ENCODE data around the gene KMT5B.

KMT5B gene

DNA sequence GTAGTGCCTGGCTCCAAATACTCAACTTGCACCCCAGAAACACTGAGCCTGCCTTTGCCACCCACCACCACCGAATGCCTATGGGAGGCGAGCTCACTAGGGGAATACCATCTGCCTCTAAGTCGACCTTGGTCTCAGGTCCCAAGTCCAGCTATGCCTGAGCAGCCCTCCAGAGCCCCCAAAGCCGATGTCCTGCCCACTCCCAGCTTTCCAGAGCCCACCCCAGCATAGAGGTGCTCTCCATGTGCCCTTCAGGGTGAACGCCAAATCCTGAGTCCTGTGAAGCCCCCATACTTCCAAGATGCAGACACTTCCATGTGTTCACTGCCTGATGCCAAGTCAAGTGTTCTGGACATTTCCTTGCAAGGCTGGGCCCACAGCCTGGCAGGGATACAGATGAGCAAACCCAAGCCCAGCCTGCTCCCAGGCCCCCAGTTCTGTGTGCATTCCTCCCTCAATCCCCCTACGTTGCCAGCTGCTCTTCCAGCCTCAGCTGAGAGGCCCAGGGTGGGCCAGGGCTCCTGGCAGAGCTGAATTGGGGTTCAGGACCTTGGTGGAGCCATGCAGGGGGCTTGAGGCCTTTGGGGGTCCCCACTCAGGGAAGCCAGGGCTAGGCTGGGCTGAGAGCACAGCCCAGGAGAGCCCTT, 2.6 kb upstream of the KMT5B start:
- DNase-seq = no peak

- peak; percentile 69 for DNase-seq
Measured at GRCh38 chr11:68215087-68215445, 2.0 kb upstream of the KMT5B start.

GRCh38 chr11:68214173-68215086, 1.3 kb upstream of the KMT5B start:
- DNase-seq = peak; percentile 24

- peak; percentile 84 for DNase-seq
Measured at GRCh38 chr11:68213555-68214172, 568 bp upstream of the KMT5B start.

DNA sequence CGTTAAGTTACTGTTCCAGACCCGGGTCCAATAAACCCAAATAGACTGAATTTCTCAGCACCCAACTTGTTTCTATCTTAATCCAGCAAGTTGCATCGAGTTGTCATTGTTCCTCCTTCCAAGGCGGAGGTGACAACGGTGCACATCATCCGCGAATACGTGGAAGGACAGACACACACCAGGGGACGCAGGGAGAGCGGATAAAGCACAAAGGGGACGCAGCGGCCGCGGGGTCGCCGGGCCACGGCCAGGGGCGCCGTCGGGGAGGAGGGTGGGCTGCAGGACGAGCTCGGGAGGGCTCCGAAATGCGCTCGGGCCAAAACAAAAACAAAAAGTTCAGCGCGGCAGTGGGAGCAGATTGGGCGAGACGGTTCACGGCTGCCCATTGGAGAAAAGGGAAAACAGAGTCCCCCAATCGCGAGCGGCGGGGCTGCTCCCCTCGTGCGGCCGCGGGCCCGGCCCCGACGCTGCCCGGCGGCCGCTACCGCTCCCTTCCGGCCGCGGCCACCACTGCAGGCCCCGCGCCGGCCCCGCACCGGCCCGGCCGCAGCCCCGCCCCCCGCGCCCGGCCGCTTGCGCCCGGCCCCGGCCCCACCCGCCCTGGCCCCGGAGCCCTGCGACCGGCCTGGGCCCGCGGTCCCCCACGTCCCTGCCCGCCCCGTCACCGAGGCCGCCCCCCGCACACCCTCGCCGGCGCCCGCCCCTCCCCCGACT, 518 bp downstream of the KMT5B start:
- DNase-seq = peak; percentile 67

GRCh38 chr11:68211546-68211945, 1.6 kb downstream of the KMT5B start:
- peak; percentile 27 for DNase-seq

DNA sequence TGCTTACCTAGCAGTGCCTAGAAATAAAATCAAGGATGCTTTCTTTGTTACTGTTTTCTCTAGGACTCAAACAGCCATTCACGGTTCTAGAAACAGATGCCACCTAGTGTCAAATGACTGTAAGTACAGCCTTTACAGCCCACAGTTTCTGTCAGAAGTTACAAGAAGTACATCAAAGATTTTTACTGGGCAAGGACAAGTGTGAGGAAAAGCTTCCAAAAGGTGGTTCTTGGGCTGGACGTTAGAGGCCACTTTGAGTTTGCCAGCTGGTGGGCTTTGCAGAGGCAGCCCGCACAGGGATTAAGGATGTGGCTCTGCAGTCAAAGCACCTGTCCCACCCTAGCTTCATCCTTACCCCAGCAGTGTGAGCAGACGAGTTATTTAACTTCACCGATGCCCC, 6.9 kb downstream of the KMT5B start:
- no peak for DNase-seq

- no peak for DNase-seq
Measured at GRCh38 chr11:68204402-68204801, 8.7 kb downstream of the KMT5B start.

DNA sequence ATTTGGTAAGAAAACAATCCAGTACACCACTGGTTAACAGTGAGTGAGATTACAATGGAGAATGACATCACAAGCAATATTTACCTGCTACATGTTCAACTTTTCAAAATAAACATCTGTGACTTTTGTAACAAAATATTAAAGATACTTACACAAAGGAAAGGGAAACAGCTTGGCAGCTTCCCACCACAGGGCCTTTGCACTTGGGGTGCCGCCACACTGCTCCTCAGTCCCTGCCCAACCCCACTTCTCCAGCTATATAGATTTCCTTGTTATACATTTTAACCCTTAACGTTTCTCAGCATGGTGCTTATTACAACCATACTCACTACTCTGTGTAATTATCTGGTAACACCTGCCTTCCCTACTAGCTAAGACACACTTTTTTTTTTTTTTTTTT, 10.9 kb downstream of the KMT5B start:
- no peak for DNase-seq

- no peak for DNase-seq
Measured at GRCh38 chr11:68201492-68201891, 11.6 kb downstream of the KMT5B start.

DNA sequence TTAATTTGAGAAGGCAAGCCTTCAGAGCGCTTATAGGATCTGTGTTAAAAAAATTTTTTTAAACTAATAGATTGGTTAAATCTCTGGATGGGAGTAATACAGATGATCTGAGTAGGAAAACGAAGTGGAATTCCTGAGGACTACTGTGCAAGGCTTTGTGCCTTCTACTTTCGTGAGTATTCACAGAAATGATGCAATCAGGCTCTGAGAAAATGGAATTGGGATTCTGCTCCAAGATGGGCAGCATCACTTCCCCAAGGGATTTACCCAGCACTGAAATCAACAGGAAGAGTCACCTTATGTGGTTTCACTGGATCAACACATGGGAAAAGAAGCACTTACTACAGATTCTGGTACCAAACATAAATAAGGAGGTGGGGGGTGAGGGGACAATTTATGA, 12.5 kb downstream of the KMT5B start:
- no peak for DNase-seq

DNA sequence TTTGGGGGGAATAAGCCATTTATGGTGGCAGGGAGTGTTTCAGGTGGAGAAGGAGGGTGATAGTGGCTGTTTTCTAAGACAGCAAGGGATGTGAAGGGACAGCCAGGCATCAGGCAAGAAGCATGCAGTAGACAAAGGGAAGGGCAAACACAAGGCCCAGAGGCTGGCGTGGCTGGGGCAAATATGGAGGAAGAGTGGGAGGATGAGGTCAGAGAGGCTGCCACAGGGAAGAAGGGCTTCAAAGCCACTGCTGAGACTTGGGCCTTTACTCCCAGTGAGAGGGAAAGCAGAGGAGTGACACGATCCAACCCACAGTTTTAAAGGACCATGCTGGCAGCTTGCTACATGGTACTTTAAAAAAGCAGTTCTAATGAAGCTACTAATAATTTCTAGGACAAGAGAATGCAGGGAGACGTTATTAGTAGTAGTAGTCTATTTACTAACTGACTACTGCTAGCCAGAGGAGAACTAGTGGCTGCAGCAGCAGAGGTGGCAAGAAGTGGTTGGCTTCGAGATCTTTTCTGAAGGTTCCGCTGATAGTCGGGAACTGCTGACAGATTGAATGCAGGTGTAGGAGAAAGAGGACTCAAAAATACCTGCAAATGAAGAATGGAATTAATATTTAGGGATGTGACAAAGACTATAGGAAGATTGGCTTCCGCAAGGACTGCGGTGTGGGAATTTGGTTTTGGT, 13.7 kb downstream of the KMT5B start:
- no peak for DNase-seq

- DNase-seq = no peak
Measured at GRCh38 chr11:68196219-68196618, 16.9 kb downstream of the KMT5B start.

GRCh38 chr11:68194675-68195294, 18.3 kb downstream of the KMT5B start:
- DNase-seq = no peak

GRCh38 chr11:68193018-68193417, 20.1 kb downstream of the KMT5B start:
- DNase-seq = no peak

- no peak for DNase-seq
Measured at GRCh38 chr11:68191661-68192579, 21.2 kb downstream of the KMT5B start.

GRCh38 chr11:68189888-68190287, 23.2 kb downstream of the KMT5B start:
- DNase-seq = no peak

- DNase-seq = no peak
Measured at GRCh38 chr11:68189082-68189481, 24.0 kb downstream of the KMT5B start.

GRCh38 chr11:68186061-68186460, 27.0 kb downstream of the KMT5B start:
- DNase-seq = no peak

DNA sequence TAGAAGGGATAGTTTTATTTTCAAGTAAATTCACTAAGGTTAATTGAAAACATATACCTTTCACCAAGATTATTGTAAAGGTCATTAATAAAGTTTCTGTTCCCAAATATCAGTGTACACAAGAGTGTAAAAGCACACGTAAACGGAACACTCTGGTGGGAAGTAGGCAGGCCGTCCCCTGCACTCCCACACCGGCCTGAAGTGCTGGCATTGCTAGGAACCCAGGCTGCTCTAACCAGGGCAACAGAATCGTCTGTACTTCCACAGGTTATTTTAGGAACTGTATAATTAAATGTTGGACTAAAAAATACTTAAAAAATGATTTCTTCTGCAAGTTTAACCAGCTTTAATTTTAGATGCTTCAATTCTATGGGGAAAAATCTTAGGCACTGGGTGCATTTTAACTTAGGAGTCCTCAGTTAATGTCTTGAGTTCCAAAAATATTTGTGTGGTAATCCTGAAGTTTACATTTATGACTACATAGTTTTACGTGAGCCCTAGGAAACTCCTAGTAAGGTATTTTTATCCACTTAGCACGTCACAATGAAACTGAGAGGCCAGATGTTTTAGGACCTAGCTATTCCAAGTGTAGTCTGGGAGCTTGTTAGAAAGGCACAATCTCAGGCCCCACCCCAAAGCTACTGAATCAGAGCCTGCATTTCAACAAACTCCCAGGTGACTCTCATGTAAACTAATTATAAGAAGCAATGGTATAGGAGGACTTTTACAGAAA, 31.2 kb downstream of the KMT5B start:
- DNase-seq = no peak
